ENCODE measurements around the gene PLIN4.

PLIN4 gene

DNA sequence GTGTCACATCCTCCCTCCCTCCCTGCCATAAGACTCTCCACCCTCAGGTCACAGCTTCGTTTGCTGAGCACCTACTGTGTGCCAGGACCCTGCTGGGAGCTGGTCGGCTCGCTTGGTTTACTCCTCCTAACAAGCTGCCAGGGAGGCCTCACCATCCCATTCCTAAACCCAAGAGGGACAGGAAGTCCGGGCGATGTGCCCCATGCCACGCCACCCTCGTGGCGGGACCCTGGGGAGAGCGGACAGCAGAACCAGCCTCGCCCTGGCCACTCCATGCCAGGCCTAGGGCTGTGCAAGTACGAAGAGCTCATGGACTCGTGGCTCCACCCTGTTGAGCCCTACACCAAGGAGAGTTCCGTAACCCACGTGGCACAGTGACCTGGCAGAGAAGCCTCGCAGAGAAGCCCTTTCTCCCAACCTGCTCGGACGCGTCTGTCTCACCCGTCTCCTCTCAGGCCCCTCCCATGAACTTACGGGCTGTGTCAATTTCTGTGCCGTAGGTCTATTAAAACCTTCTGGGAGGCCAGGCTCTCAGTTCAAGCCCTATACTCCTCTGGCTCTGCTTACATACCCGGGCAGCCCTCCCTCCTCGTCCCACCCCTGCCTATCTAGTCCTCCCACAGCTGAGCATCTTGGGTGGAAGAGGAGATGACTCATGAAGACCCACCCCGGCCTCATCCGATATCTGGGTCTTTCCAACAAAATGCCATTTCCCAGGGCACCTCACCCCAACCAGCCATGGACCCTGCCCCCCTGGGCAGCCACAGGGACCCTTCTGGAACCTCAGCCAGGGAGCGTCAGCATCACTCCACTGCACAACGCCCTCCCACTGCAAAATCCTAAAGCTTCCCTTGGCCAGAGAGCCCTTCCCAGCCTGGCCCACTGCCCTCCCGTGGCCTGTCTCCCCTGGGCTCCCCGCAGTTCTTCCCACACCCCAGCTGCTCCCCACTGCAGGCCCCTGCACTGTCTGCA, 63.3 kb downstream of the PLIN4 start:
- DNase-seq (ENCODE audit: low read depth) = peak; percentile 82

DNA sequence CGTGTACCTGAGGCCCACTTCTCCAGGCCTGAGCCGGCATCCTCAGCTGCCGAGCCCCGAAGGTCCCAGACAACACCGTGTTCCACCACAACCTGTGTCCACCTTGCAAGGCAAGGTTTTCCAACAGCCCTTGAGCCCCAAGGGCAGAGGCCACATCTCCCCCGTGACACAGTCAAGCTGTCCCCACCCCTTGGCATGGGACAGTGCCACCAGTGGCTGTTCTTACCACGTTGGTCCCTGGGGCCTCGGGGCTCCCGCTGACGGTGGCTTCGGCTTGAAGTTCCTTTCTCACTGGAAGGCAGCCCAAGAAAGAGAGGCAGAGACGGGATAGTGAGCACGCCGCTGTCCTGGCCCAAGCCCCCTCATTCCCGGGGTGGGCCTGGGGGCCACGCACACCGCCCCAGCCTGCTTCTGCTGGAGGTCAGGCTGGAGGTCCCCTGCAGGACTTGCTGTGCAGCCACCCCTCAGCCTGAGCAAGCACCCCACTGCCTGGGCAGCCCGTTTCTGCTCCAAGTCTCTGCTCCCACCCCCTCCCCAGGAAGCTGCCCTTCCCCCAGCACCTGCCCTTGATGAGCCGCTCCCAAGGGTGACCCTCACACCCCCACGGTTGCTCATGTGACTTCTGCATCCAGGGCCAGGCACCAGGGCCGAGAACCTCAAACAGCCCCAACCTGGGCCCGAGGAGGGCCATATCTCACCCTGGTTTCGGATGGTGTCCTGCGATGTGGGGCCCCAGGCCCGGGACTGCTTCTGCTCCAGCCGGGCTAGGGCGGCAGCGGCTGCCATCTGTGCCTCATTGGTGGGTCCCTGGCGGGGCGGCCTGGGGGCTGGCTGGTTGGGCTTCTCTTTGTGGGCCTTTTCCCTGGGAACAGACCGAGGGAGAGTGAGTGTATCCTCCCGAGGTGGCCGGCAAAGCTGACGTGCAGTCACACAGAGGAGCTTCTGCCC, 64.8 kb downstream of the PLIN4 start:
- no peak for DNase-seq (ENCODE audit: low read depth)

DNA sequence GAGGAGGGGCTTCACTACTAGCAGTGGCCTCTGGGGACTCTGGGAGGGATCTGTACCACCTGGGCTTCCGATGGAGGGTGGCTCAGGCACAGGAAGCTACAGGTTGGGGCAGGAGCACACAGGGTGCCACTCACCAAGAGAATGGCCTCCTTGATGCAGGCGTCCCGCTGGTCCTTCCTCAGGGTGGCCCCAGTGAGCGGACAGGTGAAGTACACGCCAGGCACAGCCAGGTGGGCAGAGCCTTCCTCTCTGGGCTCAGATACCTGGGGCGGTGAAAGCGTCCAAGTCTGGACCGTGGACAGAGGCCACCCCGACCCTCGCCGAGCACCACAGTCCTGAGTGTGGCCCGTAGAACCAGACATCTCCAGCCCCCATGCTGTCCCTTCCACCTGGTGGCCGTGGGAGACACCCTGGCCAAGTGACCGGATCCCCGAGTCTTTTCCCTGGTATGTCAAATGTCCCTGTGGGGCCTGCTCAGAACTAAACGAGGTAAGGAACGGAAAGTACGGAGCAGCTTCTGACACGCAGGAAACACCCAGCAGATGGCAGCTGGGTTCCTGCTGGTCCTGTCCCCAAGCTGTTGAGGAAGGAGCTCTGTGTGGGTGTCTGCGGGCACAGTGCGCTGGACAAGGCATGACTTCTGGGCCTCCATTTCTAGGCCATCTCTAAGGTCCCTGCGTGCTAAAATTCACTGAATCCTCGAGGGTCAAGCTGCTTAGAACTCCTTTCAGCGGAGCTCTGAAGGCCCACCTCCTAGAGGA, 65.9 kb downstream of the PLIN4 start:
- no peak for DNase-seq (ENCODE audit: low read depth)

All from EH (cell line).